Right atrium auricular region (tissue), 2 donors: ENCODE results near the gene EXOC3L2. TPM values are rescaled to one million over a fixed set of nuclear protein-coding genes. Genes with fewer than 3 reads are reported as not detected.
A peak's percentile ranks its signal among the peaks of the same experiment; 100 is the strongest.

ENCODE experiments used
- DNase-seq: peaks from one replicate; pipeline ENCODE4 v3.0.0-alpha.2; 2019; ENCODE audit warnings: low spot score
- H3K27ac ChIP-seq, 2 donors: fragments of 200-600 bp; sonication (generic); 1 replicate in 1 of 2; 2 replicates in 1 of 2; pipeline ENCODE4 v1.5.1; 2016 to 2019
- H3K27me3 ChIP-seq, 2 donors: fragments of 200-600 bp; sonication (generic); one replicate each; pipeline versions ENCODE4 v1.5.1 to v1.6.0; 2017 to 2019
- H3K36me3 ChIP-seq: fragments of 200-600 bp; sonication (generic); one replicate; pipeline ENCODE4 v1.5.1; 2016
- H3K4me1 ChIP-seq, 2 donors: fragments of 200-600 bp; sonication (generic); one replicate each; pipeline versions ENCODE4 v1.5.1 to v1.6.0; 2017 to 2019
- H3K4me3 ChIP-seq, 2 donors: fragments of 200-600 bp; sonication (generic); 1 replicate in 1 of 2; 2 replicates in 1 of 2; pipeline ENCODE4 v1.5.1; 2017 to 2019; ENCODE audit warnings: mild to moderate bottlenecking in 1 of 2, moderate library complexity in 1 of 2
- H3K9me3 ChIP-seq, 2 donors: fragments of 200-600 bp; sonication (generic); one replicate each; pipeline ENCODE4 v1.5.1; 2019
- CTCF ChIP-seq, 2 donors: fragments of 200-600 bp; sonication (generic); IDR thresholded peaks; one replicate each; pipeline ENCODE4 v1.5.1; 2019; ENCODE audit warnings: antibody characterized with exemption in 2 of 2
- total RNA-seq, 2 donors: library from RNA; depleted of rRNA; stranded (reverse); fragments of >200 nt; gene quantifications; one replicate each; pipeline ENCODE4 v1.1.0, GENCODE V29; 2016

The EXOC3L2 gene
- total RNA-seq, 2 donors from 2014 or later = 3.0 to 8.2 TPM

GRCh38 chr19:45250216-45250831 lies 5.1 kb upstream of the EXOC3L2 start:
- peak overlapping the region; percentile 77 to 80 for H3K27ac ChIP-seq
- no peak for DNase-seq
- H3K4me3 ChIP-seq = peak overlapping the region; percentile 97 to 98
- H3K27me3 ChIP-seq = no peaks in the 10 kb centered on the region
- peaks cover 0 to 51% of the 10 kb centered on the region in 2 donors for H3K4me1 ChIP-seq
- H3K9me3 ChIP-seq = no peaks in the 10 kb centered on the region
- H3K36me3 ChIP-seq = no peaks in the 10 kb centered on the region
- TF ChIP-seq CTCF (IDR thresholded peaks at IDR 0.05) = no peak

- no peak for TF ChIP-seq CTCF (IDR thresholded peaks at IDR 0.05)
- no peak overlapping the region for H3K27ac ChIP-seq
- H3K9me3 ChIP-seq = no peaks in the 10 kb centered on the region
- H3K4me3 ChIP-seq = no peak overlapping the region
- H3K27me3 ChIP-seq = no peaks in the 10 kb centered on the region
- no peaks in the 10 kb centered on the region for H3K36me3 ChIP-seq
- H3K4me1 ChIP-seq = peaks cover 0 to 50% of the 10 kb centered on the region in 2 donors
- no peak for DNase-seq
These were observed 4.2 kb upstream of the EXOC3L2 start for GRCh38 chr19:45249261-45250033.

GRCh38 chr19:45247136-45247535 lies 1.9 kb upstream of the EXOC3L2 start:
- H3K4me1 ChIP-seq = peaks cover 0 to 27% of the 10 kb centered on the region in 2 donors
- no peak for TF ChIP-seq CTCF (IDR thresholded peaks at IDR 0.05)

GRCh38 chr19:45245826-45246225 lies 619 bp upstream of the EXOC3L2 start:
- Histone ChIP-seq H3K27ac (no peak overlapping the region), H3K4me3 (no peak overlapping the region), H3K4me1 (peaks cover 0 to 22% of the 10 kb centered on the region in 2 donors), H3K9me3 (no peaks in the 10 kb centered on the region), H3K27me3 (no peaks in the 10 kb centered on the region), H3K36me3 (no peaks in the 10 kb centered on the region)
- DNase-seq = no peak
- TF ChIP-seq CTCF (IDR thresholded peaks at IDR 0.05) = no peak

More at GRCh38 chr19:45247136-45247535, 1.9 kb upstream of the EXOC3L2 start:
- no peak overlapping the region for H3K27ac ChIP-seq
- DNase-seq = no peak
- no peaks in the 10 kb centered on the region for H3K36me3 ChIP-seq
- no peaks in the 10 kb centered on the region for H3K27me3 ChIP-seq
- H3K4me3 ChIP-seq = no peak overlapping the region
- no peaks in the 10 kb centered on the region for H3K9me3 ChIP-seq

GRCh38 chr19:45244133-45244794 lies 943 bp downstream of the EXOC3L2 start:
- TF ChIP-seq CTCF (IDR thresholded peaks at IDR 0.05) = no peak
- Histone ChIP-seq H3K4me1 (peaks cover 0 to 16% of the 10 kb centered on the region in 2 donors), H3K27me3 (no peaks in the 10 kb centered on the region), H3K27ac (no peak overlapping the region), H3K36me3 (no peaks in the 10 kb centered on the region), H3K4me3 (no peak overlapping the region), H3K9me3 (no peaks in the 10 kb centered on the region)
- no peak for DNase-seq
